Measurements from ENCODE around the gene DHH.
"Not testable (repeated sequence)": the region's sequence is repeated elsewhere in the genome, so short reads cannot be mapped to it uniquely, and the experiment has no call there.

The DHH gene

GRCh38 chr12:49068879-49069506, 25.6 kb downstream of the DHH start:
- no peak for DNase-seq

- DNase-seq = no peak
These were observed 28.5 kb downstream of the DHH start for GRCh38 chr12:49066120-49066519.

GRCh38 chr12:49064767-49065152, 29.8 kb downstream of the DHH start:
- no peak for DNase-seq

- not testable (repeated sequence) for DNase-seq
These were observed 32.7 kb downstream of the DHH start for GRCh38 chr12:49061916-49062315.

- no peak for DNase-seq
These were observed 33.4 kb downstream of the DHH start for GRCh38 chr12:49061157-49061650.

GRCh38 chr12:49060237-49061156, 34.1 kb downstream of the DHH start, which contains the start of gene KMT2D:
Gene KMT2D, minus strand, starts transcription at chr12:49060794. Its CDS starts 5,470 bp downstream, at chr12:49055324.
- DNase-seq = peak; percentile 79

- DNase-seq = no peak
These were observed 35.1 kb downstream of the DHH start for GRCh38 chr12:49059299-49060171.

- no peak for DNase-seq
These were observed 35.6 kb downstream of the DHH start for GRCh38 chr12:49059045-49059298.

GRCh38 chr12:49058366-49059044, 36.1 kb downstream of the DHH start:
- DNase-seq = no peak

GRCh38 chr12:49057888-49058287, 36.7 kb downstream of the DHH start:
- no peak for DNase-seq

- DNase-seq = peak; percentile 27
These were observed 38.4 kb downstream of the DHH start for GRCh38 chr12:49055978-49056754.

- no peak for DNase-seq
These were observed 39.5 kb downstream of the DHH start for GRCh38 chr12:49055092-49055491.

GRCh38 chr12:49054524-49054923, 40.1 kb downstream of the DHH start:
- DNase-seq = no peak

GRCh38 chr12:49054096-49054495, 40.5 kb downstream of the DHH start:
- no peak for DNase-seq

- no peak for DNase-seq
These were observed 42.0 kb downstream of the DHH start for GRCh38 chr12:49052451-49053208.

GRCh38 chr12:49051777-49052438, 42.7 kb downstream of the DHH start:
- no peak for DNase-seq

GRCh38 chr12:49051373-49051764, 43.2 kb downstream of the DHH start:
- DNase-seq = no peak

- no peak for DNase-seq
These were observed 43.9 kb downstream of the DHH start for GRCh38 chr12:49050507-49051372.

GRCh38 chr12:49049566-49050224, 44.9 kb downstream of the DHH start:
- DNase-seq = no peak
